ENCODE results near the gene SNCA. TPM values are rescaled to one million over a fixed set of nuclear protein-coding genes. Genes with fewer than 3 reads are reported as not detected.

Gene SNCA
- total RNA-seq, 1 donor from 2014 or later = 16.6 TPM

- Mint-ChIP-seq H3K4me3 (no peak overlapping the region), H3K9me3 (no peaks in the 10 kb centered on the region), H3K27me3 (no peaks in the 10 kb centered on the region), H3K27ac (no peak overlapping the region), H3K36me3 (no peaks in the 10 kb centered on the region), H3K4me1 (ENCODE audit: unreplicated experiment) (no peaks in the 10 kb centered on the region)
- TF ChIP-seq CTCF (conservative IDR thresholded peaks at IDR 0.05) = peak; percentile 75
- no peak for DNase-seq (ENCODE audit: extremely low spot score, unreplicated experiment)
Measured at GRCh38 chr4:89868999-89869589, 32.1 kb upstream of the SNCA start.

DNA sequence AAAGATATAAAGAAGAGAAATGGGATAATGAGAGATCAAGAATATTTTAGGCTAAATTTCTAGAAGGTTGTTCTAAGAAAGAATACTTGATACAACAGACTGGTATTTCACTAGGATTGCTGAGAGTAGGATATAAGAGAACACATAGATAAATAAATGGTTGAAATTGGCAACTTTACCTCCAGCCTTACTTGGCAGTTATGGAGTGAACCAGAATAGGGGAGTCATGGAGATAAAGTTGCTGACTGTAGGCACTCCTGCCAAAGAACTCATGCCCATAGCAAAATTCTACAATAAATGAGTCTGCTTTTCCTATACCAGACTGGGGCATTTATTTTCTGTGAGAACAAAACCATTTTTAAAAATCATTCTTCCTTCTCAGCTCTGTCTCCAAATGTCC, 31.3 kb upstream of the SNCA start:
- H3K27me3 Mint-ChIP-seq = no peaks in the 10 kb centered on the region
- TF ChIP-seq CTCF (conservative IDR thresholded peaks at IDR 0.05) = no peak

DNA sequence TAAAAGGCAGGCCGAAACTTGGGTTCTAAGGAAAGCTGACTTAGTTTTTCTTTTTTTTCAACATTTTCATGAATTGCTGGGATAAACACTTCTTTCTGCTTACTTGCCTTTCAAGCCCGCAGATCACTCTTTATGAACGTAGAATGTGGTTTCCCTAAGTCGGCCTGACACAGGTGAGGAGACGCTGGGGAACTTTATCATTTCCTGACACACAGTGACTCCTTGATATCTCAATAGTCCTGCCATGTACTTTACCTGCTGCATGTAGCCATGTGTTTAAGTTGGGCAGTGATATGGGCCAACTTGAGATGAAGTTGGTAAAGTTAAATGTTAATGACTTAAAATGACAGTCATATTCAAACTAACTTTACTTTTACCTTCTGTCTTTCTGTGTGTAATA, 26.6 kb upstream of the SNCA start:
- no peak for TF ChIP-seq CTCF (conservative IDR thresholded peaks at IDR 0.05)
- Mint-ChIP-seq H3K9me3 (no peaks in the 10 kb centered on the region), H3K27me3 (no peaks in the 10 kb centered on the region), H3K4me1 (ENCODE audit: unreplicated experiment) (no peaks in the 10 kb centered on the region), H3K27ac (no peak overlapping the region), H3K36me3 (no peaks in the 10 kb centered on the region), H3K4me3 (no peak overlapping the region)
- DNase-seq (ENCODE audit: extremely low spot score, unreplicated experiment) = no peak

More for the DNA sequence above, 31.3 kb upstream of the SNCA start:
- no peak overlapping the region for H3K4me3 Mint-ChIP-seq
- no peaks in the 10 kb centered on the region for H3K36me3 Mint-ChIP-seq
- H3K27ac Mint-ChIP-seq = no peak overlapping the region
- H3K9me3 Mint-ChIP-seq = no peaks in the 10 kb centered on the region
- no peaks in the 10 kb centered on the region for H3K4me1 Mint-ChIP-seq (ENCODE audit: unreplicated experiment)
- no peak for DNase-seq (ENCODE audit: extremely low spot score, unreplicated experiment)

- Mint-ChIP-seq H3K9me3 (no peaks in the 10 kb centered on the region), H3K27ac (no peak overlapping the region), H3K4me1 (ENCODE audit: unreplicated experiment) (no peaks in the 10 kb centered on the region), H3K36me3 (no peaks in the 10 kb centered on the region), H3K27me3 (no peaks in the 10 kb centered on the region), H3K4me3 (no peak overlapping the region)
- TF ChIP-seq CTCF (conservative IDR thresholded peaks at IDR 0.05) = no peak
- no peak for DNase-seq (ENCODE audit: extremely low spot score, unreplicated experiment)
Measured at GRCh38 chr4:89860971-89861370, 24.0 kb upstream of the SNCA start.

DNA sequence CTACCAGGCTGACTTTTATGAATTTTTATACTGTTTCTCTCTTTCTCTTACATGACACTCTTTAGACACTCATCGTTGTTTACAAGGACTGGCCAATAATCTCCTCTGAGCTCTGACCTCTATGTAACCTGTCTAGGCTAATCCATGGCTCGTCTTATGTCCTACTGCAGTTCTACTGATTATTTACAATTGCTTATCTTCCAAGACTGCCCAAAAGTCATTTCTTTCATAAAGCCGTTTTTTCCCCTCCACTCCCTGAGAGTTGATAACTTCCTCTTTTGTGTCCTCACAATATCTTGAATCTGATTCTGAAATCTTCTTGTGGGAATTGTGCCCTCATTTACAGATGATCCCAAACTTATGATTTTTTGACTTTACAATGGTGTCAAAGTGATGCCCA, 18.3 kb upstream of the SNCA start:
- no peak for TF ChIP-seq CTCF (conservative IDR thresholded peaks at IDR 0.05)
- Mint-ChIP-seq H3K27me3 (no peaks in the 10 kb centered on the region), H3K4me1 (ENCODE audit: unreplicated experiment) (no peaks in the 10 kb centered on the region), H3K27ac (no peak overlapping the region), H3K36me3 (peaks cover 4% of the 10 kb centered on the region), H3K9me3 (peaks cover 7% of the 10 kb centered on the region), H3K4me3 (no peak overlapping the region)
- DNase-seq (ENCODE audit: extremely low spot score, unreplicated experiment) = no peak
